ENCODE data around the gene WWTR1.

WWTR1 gene

GRCh38 chr3:149560001-149560400 is 97.8 kb downstream of the WWTR1 start:
- no peak for DNase-seq

DNA sequence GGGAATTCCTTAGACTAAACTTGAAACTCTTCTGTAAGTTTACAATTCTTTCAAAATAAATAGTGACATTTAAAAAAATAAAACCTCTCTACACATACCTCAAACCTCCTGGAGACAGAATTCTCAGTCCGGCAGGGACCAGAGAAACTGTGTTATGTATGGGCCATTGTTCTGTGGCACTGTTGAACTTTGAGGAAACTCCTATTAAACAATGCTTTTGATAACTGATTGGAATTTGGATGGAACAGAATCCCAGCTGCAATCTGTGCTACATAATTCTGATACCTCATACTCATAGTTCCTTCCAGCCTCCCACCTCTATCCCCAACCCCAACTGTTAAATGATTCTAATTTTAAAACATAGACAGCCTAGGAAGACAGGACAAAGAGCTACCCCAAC is 98.3 kb downstream of the WWTR1 start:
- DNase-seq, result no peak

GRCh38 chr3:149555927-149556326 is 101.9 kb downstream of the WWTR1 start:
- no peak for DNase-seq

GRCh38 chr3:149554826-149555225 is 103.0 kb downstream of the WWTR1 start:
- DNase-seq, result no peak

- no peak for DNase-seq
Measured at GRCh38 chr3:149553781-149554451, 103.9 kb downstream of the WWTR1 start.

- no peak for DNase-seq
Measured at GRCh38 chr3:149552700-149553099, 105.1 kb downstream of the WWTR1 start.

DNA sequence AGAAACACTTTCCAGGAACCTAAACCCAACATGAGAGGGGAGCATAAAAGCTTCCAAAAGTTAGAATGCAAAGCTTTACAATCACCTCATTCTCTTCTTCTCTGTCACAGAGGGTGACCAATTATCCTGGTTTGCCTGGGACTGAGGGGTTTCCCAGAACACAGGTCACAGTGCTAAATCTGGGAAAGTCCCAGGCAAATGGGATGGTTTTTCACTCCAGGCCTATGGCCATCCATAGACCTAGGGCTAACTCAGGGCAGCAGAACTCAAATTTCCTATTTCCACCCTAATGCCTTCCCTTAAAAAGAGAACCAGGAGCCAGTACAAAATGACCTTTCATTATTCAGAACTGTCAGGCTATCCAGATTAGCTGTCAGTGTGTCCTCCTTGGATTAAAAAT is 106.3 kb downstream of the WWTR1 start:
- DNase-seq, result no peak

- no peak for DNase-seq
Measured at GRCh38 chr3:149548669-149549065, 109.2 kb downstream of the WWTR1 start.

- DNase-seq, result no peak
Measured at GRCh38 chr3:149547954-149548668, 109.7 kb downstream of the WWTR1 start.

DNA sequence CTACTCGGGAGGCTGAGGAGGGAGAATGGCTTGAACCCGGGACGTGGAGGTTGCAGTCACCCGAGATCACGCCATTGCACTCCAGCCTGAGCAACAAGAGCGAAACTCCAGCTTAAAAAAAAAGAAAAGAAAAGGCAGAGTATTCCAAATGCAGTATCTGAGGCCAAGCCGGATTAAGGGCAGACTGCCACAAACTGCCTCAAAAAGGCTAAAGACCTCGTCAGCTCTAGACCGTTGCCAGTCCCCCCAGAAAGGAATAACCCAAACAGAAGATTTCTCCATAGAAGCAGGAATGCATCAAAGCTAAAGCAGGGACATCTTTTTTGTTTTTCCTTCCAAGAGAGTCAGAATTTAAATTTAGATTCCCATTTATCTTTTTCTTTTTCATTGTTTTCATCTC is 110.4 kb downstream of the WWTR1 start:
- no peak for DNase-seq

- no peak for DNase-seq
Measured at GRCh38 chr3:149545049-149545448, 112.8 kb downstream of the WWTR1 start.

- DNase-seq, result no peak
Measured at GRCh38 chr3:149542375-149543312, 115.2 kb downstream of the WWTR1 start.

GRCh38 chr3:149541091-149541491 is 116.7 kb downstream of the WWTR1 start:
- no peak for DNase-seq

GRCh38 chr3:149538371-149538770 is 119.5 kb downstream of the WWTR1 start:
- DNase-seq, result no peak

DNA sequence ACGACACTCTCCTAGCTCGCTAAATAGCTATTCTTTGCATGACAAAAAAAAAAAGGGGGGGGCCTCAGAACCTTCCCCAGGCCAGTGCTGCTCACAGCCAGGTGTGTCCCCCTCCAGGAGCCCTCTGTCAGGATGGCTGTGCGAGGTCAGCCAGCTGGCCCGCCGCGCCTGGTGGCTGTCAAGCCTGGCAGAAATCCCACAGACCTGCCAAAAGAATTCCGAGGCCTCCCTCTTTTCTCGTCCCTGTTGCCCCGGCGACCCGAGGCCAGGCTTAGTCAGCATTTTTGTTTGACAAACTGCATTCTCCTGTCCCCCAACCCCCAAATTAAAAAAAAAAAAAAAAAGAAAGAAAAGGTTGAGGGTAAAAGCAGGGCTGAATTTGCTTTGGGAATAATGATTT is 121.4 kb downstream of the WWTR1 start:
- no peak for DNase-seq

DNA sequence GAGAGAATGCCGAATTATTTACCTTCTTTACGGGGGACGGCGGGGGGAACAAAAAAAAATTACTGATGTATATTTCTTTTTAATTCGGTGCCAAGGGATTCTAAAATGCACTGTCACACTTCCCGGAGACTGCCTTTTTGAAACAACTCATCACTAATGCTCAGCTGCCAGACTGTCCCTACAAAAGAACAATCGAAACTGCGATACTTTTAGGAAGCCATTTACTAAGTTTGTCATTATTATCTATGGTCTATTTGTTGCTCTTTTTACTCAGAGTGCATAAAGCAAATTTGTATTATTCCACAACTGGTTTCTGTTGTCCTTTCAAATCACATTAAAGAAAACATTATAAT is 122.5 kb downstream of the WWTR1 start:
- no peak for DNase-seq

GRCh38 chr3:149534671-149535332 is 123.0 kb downstream of the WWTR1 start:
- DNase-seq, result no peak

DNA sequence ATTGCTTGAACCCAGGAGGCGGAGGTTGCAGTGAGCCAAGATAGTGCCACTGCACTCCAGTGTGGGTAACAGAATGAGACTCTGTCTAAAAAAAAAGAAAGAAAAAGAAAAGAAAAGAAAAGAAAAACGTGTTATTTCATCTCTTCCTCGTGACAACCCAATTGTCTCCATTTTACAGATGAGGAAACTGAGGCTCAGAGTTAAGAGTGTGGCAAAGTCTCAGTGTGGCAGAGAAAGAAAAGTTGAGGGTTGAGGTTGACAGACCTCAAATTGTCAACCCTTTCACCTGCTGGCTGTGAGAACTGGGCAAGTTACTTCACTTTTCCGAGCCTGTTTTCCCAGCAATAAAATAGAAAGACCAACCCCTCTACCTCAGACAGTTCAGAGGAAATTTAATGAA is 123.7 kb downstream of the WWTR1 start:
- no peak for DNase-seq

DNA sequence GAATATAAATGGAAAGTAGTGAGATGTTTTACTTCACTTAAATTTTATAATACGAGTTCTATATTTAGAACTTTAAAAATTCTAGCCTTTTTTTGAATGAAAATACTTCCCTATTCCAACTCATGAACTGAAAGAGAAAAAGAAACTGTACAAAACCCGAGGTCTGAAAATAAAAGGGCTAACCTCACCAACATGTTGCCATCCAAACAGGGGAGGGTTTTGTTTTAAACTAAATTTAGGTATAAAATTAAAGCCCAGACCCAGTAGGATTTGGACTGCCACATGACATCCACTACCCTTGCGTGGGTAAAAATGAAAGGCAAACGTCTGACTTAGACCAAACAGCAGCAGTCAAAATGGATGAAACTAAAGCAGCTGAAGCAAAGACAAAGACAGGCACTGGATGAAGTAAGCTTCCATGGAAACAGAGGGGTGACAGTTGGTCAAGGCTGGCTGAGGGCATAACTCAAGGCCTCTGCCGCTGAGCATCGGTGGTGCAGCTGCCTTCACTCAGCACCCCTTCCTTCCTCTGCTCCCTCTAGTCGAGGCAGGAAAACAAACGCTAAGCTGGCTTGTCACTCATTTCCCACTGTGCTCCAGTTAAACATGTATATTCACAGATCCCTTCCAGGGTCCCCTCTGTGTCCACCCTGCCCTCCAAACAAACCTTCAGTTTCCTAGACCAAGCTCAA is 125.2 kb downstream of the WWTR1 start:
- DNase-seq, result no peak

- no peak for DNase-seq
Measured at GRCh38 chr3:149529099-149529498, 128.7 kb downstream of the WWTR1 start.

DNA sequence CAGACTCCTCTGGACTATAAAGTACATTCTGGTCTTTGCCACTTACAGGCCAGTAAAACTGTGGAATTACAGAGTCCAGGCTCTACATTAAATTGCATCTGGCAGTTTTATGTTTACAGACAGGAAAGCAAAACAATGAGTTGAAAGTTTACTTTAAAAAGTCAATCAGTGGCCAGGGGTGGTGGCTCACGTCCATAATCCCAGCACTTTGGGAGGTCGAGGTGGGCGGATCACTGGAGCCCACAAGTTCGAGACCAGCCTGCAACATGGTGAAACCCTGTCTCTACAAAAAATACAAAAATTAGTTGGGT is 129.5 kb downstream of the WWTR1 start:
- DNase-seq, result no peak

- DNase-seq, result no peak
Measured at GRCh38 chr3:149527531-149528339, 130.1 kb downstream of the WWTR1 start.

Measured in activated T-cell treated with anti-CD3 and anti-CD28 coated beads, Interleukin-2, amount 50 U/mL, for 48 hours (primary cell).